ENCODE data around the gene GATAD1. TPM values are rescaled to one million over a fixed set of nuclear protein-coding genes. Genes with fewer than 3 reads are reported as not detected.

GATAD1 gene
- total RNA-seq, 4 donors from 2014 or later, result 31.3 to 85.0 (median 45.4) TPM

DNA sequence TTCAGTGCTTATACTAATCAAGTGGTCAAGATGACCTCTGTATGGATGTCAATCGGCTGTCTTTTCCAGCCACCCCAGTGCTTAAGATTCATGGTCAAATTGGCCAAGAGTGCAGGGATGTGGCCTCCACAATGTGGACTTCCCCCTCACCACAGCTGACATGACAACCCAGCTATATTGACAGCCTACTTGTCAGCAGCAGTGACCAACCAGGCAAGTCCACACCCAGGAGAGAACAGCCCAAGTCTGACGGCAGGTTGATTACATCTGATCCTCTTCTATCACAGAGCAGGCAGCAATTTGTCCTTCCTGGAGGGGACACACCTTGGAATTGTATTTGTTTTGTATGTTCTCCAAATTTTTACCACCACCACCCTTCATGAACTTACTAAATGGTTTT, 38.7 kb downstream of the GATAD1 start:
- H3K9me3 ChIP-seq, result no peaks in the 10 kb centered on the region
- H3K4me3 ChIP-seq, result no peak overlapping the region
- peaks cover 0 to 59% (median 0%) of the 10 kb centered on the region in 3 donors for H3K36me3 ChIP-seq
- TF ChIP-seq, protein P1, sequence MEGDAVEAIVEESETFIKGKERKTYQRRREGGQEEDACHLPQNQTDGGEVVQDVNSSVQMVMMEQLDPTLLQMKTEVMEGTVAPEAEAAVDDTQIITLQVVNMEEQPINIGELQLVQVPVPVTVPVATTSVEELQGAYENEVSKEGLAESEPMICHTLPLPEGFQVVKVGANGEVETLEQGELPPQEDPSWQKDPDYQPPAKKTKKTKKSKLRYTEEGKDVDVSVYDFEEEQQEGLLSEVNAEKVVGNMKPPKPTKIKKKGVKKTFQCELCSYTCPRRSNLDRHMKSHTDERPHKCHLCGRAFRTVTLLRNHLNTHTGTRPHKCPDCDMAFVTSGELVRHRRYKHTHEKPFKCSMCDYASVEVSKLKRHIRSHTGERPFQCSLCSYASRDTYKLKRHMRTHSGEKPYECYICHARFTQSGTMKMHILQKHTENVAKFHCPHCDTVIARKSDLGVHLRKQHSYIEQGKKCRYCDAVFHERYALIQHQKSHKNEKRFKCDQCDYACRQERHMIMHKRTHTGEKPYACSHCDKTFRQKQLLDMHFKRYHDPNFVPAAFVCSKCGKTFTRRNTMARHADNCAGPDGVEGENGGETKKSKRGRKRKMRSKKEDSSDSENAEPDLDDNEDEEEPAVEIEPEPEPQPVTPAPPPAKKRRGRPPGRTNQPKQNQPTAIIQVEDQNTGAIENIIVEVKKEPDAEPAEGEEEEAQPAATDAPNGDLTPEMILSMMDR (IDR thresholded peaks at IDR 0.05), result no peak
- TF ChIP-seq POLR2A (IDR thresholded peaks at IDR 0.05), result no peak
- H3K4me1 ChIP-seq, result no peaks in the 10 kb centered on the region
- no peak overlapping the region for H3K27ac ChIP-seq
- no peak for DNase-seq
- no peaks in the 10 kb centered on the region for H3K27me3 ChIP-seq

DNA sequence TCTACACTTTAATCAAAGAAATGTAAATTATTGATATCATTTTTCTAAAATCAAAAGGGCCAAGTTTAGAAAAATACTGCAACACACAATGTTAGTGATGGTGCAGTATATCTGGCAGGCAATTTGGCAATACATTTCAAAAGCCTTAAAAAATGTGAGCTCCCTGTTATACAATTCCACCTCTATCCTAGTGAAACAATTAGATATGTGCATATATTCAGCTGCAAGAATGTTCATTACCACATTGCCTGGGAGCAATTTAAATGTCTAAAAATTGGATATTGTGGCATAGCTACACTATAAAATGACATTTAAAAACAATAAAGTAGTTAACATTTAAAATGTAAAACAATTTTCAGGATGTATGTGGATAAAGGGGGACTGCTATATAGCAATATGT, 40.5 kb downstream of the GATAD1 start:
- no peaks in the 10 kb centered on the region for H3K9me3 ChIP-seq
- TF ChIP-seq POLR2A (IDR thresholded peaks at IDR 0.05), result no peak
- TF ChIP-seq, protein P1 (IDR thresholded peaks at IDR 0.05), result no peak
- H3K4me3 ChIP-seq, result no peak overlapping the region
- no peaks in the 10 kb centered on the region for H3K4me1 ChIP-seq
- no peak for DNase-seq
- no peaks in the 10 kb centered on the region for H3K27me3 ChIP-seq
- peaks cover 0 to 77% (median 0%) of the 10 kb centered on the region in 3 donors for H3K36me3 ChIP-seq
- no peak overlapping the region for H3K27ac ChIP-seq

DNA sequence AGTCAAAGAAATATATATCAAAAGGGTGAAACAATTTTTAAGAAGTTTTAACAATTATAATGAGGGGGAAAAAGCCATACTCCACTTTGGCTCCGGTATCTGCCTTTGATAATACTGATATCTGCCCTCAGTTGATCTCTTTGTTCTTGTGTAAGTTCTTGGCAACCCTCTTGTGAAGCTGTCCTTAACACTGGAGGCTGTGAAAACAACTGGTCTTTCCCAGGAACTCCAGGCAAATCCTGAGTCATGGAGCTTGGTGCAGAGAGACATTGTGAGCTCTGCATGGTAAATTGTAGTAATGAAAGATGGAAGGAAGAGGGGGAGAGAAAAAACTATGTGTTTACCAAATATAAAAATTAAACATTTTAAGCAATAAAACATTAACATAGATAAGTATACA, 42.4 kb downstream of the GATAD1 start:
- TF ChIP-seq, protein P1 (IDR thresholded peaks at IDR 0.05), result no peak
- TF ChIP-seq POLR2A (IDR thresholded peaks at IDR 0.05), result no peak
- no peaks in the 10 kb centered on the region for H3K27me3 ChIP-seq
- H3K4me3 ChIP-seq, result no peak overlapping the region
- no peak overlapping the region for H3K27ac ChIP-seq
- H3K36me3 ChIP-seq, result peaks cover 0 to 92% (median 0%) of the 10 kb centered on the region in 3 donors
- H3K4me1 ChIP-seq, result no peaks in the 10 kb centered on the region
- no peaks in the 10 kb centered on the region for H3K9me3 ChIP-seq
- DNase-seq, result no peak

DNA sequence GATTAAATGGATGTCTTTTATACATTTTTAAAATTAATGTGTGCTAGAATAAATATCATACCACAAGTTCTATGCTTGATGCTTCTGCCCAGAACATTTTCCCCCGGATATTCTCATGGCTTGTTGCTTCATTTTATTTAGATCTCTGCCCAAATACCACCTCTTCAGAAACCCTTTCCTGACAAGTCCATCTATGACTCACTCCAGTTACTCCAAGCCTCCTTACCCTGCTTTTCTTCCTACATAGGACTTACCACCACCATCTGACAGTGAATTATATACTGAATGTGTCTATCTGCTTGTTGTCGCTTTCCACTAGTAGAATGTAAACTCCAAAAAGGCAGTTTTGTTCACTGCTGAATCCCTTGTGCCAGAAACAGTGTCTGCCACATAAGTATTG, 49.6 kb downstream of the GATAD1 start:
- DNase-seq, result no peak
- Histone ChIP-seq H3K36me3 (peaks cover 0 to 63% (median 0%) of the 10 kb centered on the region in 3 donors), H3K27me3 (no peaks in the 10 kb centered on the region)

DNA sequence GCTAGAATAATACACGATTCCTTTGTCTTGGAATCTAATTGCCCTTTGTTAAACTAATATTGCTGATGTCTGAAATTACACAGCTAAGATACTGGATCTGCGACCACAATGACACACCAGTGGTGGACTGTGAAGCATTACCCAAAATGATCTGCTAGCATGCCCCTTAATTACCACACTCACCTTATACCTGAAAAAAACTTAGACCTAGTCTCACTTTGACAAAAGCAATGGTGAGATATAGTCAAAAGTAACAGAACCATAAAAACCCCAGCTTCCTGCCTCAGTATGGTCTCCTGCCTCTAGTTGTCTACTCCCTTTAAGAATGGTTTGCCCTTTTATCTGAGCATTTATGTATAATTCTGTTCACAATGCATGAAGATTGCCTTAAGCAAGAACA, 51.3 kb downstream of the GATAD1 start:
- TF ChIP-seq, protein P1 (IDR thresholded peaks at IDR 0.05), result no peak
- Histone ChIP-seq H3K9me3 (no peaks in the 10 kb centered on the region), H3K36me3 (peaks cover 0 to 59% (median 0%) of the 10 kb centered on the region in 3 donors), H3K4me3 (no peak overlapping the region), H3K27ac (no peak overlapping the region), H3K27me3 (no peaks in the 10 kb centered on the region), H3K4me1 (no peaks in the 10 kb centered on the region)
- DNase-seq, result no peak

More for the DNA sequence above, 49.6 kb downstream of the GATAD1 start:
- no peak for TF ChIP-seq POLR2A (IDR thresholded peaks at IDR 0.05)
- TF ChIP-seq, protein P1 (IDR thresholded peaks at IDR 0.05), result no peak
- Histone ChIP-seq H3K9me3 (no peaks in the 10 kb centered on the region), H3K4me3 (no peak overlapping the region), H3K4me1 (no peaks in the 10 kb centered on the region), H3K27ac (no peak overlapping the region)

DNA sequence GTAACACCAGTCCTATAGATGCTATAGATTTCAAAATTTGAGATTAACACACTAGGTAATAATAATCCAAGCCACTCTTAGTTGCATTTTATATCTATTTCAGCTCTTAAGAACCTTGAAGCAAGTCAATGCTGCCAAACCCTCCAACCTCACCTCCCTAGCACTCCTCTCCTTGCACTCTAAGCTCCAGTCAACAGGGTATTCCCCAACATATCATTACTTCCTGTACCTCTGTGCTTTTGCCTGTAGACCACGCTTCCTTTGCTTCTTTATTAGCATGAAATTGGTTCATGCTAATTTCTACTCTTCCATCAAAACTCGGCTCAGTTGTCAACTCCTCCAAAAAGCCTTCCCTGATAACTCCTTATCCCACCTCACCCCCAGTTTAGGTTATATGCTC, 56.5 kb downstream of the GATAD1 start:
- Histone ChIP-seq H3K36me3 (peaks cover 0 to 84% (median 0%) of the 10 kb centered on the region in 3 donors), H3K9me3 (no peaks in the 10 kb centered on the region), H3K4me3 (no peak overlapping the region), H3K27me3 (no peaks in the 10 kb centered on the region), H3K4me1 (no peaks in the 10 kb centered on the region), H3K27ac (no peak overlapping the region)
- no peak for DNase-seq
- TF ChIP-seq POLR2A (IDR thresholded peaks at IDR 0.05), result no peak
- TF ChIP-seq, protein P1 (IDR thresholded peaks at IDR 0.05), result no peak
